NCI-H510A treated with DMSO at 0.1 percent for 48 hours (cell line): Measurements from ENCODE around the gene LY86.

Experiments
- DNase-seq: peaks from one replicate; lab custom pipeline; 2025; lab: John Stamatoyannopoulos, UW

LY86 gene

DNA sequence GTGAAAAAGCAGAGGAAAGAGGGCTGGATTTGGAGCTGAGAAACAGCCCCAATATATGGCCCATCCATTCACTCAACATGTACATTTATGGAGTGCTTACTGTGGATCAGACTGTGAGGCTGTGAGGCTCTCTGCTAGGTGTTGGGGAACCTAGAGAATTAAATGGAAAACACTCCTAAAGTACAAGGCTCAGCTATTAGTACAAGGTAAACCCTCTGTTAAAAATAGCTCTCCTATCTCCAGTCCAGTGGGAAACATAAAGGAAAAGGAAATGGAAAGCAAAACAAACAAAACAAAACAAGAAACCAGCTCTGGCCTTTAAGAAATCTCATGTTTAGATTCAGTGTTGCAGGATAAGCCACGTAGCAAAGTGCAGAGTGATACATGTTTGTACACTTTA, 35.0 kb downstream of the LY86 start:
- no peak for DNase-seq

DNA sequence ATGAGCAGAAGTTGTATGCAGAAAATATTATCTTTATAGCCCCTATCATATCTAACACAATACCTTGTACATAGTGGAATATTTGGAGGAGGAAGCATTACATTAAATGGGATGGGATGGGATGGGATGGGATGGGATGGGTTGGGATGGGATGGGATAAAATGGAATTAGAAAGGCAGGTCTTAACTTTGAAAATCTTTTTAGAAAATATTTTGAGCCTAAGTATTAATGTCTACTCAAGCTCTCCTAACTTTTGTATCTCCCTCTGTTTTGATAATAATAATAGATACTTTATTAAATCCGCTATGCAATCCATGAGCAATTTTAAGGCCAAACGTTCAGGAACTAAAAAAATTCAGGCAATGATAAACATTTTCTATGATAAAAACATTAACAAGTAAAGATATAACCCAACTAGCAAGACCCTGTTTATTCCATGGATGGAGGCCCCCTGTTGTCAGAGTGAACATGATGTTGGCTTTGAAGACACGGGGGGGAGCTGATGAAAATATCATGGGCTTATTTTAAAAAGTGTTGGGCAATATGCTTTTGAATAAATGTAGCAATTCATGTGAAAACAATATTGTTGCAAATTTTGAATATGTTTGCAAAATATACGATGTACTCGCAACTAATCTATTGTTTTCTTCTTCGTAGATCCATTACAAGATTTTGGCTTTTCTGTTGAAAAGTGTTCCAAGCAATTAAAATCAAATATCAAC, 35.9 kb downstream of the LY86 start:
- no peak for DNase-seq

DNA sequence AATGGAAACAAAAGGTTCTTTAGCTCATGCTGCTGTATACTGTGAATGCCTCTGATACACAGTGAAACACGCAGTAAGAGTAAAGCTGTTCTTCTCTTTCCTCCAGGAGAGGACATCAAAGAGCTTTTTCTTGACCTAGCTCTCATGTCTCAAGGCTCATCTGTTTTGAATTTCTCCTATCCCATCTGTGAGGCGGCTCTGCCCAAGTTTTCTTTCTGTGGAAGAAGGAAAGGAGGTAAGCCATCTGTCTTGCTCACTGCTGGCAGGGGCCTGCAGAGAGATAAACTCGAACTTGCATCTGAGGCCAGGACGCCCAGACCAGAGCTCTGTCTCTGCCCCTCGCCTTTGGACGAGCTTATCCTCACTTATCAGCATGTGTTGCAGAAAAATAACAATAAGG, 37.7 kb downstream of the LY86 start:
- DNase-seq, result no peak

DNA sequence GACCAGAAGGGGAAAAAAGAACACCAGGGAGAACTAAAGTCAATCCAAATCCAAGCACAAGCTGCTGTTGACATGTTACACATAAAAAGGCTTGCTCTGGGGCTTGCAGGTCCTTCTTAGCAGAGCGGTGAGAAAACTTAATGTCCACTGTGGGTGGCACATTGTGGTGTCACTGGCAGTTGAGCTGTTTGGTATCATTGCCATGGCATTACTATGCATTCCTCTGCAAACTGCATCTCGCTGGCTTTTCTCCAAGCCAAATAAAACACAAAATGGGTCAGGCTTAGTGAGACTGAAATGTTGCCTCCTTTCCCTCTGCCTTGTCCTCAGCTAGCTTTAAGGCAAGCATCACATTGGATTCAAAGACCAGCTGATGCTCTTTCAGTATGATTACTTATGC, 40.9 kb downstream of the LY86 start:
- no peak for DNase-seq

DNA sequence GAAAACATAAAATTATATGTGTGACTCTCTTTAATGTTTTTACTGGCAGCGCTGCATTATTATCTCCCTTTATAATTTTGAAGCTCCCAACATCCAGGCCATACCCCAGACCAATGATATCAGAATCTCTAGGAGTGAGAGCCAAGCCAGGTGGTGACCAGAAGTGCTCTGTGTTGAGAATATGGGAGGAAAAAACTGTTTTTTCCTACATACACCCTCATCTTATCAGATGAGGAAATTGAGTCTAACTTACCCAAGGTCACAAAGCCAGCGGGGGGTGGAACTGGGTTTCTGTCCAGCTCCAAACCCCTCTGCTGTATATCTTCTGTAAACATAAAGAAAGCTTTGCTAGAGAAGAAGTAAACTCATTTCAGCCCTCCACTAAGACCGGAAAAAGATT, 42.5 kb downstream of the LY86 start:
- no peak for DNase-seq

DNA sequence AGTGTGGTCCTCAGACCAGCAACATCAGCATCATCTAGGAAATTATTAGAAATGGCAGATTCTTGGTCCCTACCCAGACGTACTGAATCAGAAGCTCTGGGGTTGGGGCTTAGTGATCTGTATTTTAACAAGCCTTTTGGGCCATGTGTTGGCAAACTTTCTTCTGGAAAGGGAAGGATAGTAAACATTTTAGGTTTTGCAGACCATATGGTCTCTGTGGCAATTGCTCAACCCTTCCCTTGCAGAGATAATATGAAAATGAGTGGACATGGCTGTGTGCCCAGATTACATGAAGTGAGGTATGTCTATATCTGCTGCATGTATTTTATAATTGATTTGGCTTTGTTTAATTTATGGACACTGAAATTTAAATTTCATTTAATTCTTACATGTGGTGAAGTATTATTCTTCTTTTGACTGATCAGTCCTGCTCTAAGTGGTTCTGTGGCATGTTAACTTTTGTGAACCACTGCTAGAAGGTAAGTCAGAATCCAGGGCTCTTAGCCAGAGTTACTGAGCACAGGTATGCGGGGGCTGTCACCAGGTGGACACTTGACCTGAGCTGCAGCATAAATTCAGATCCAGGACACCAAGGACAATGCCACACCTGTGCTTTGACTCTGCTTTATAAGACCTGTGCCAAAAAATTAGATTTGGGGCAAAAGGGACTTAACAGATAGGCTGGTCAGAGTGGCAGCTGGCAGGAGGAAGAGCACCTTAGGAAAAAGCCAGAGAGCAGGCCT, 43.2 kb downstream of the LY86 start:
- no peak for DNase-seq

DNA sequence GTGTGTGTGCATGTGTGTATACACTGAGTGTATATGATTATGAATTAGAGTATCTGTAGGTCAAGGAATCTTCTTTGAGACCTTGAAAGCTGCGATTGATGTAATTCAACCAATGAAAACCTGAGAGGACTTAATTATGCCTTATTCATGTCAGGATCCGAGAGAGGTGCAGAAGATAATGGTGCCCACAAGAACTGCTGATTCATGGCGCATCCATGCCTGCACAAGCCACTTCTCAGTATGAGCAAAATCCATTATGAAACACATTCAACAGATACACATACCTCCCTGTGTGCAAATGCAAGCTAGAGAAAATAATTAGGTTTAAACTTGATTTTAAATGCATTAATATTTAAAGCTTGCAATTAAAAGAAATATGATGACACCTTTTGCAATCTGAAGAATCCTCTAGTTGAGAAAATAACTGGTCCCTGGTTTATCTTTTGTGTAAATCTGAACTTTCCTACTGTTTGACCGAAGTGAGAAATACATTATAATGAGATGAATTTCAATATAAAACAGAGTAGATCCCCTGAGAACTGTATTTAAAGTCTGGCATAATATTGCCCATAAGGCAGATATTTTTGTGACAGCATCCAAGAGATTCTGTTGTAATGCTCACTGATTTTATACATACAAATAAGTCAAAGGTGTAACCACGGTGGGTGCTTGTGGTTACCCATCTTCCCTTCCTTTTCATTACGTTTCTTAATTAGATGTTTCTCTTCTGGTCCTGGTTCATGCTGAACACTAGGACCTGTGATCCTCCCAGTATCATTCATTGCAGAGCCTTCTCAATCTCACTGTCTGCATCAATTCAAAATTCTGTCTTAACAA, 45.6 kb downstream of the LY86 start:
- DNase-seq, result no peak

DNA sequence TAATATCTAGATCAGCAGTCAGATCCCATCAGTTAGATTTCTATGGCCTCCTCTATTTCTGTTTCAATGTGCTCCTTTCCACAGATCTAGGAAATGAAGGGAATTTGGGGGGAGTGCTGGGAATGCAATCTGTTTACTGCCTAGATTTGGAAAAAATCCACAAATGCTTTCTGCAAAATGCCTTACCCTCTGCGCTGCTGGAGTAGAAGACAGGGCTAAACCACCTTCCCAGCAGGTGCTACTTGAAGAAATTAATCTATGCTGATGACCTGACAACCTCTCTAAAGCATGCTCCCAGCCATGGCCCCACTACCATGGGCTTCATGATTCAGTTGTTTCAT, 46.2 kb downstream of the LY86 start:
- no peak for DNase-seq

DNA sequence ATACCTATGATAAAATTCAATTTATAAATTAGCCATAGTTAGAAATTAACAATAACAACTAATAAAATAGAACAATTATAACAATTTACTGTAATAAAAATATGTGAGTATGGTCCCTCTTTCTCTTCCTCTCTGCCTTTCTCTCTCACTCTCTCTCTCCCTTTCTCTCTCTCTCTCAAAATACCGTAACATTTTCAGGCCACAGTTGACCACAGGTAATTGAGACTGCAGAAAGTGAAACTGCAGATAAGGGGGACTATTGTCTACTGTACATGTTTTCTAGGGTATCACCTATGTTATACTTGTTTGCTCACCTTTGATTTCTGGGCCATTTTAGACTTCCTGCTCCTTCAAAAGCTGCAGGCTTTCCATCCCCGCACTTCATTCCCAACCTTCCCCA, 46.8 kb downstream of the LY86 start:
- DNase-seq, result no peak

DNA sequence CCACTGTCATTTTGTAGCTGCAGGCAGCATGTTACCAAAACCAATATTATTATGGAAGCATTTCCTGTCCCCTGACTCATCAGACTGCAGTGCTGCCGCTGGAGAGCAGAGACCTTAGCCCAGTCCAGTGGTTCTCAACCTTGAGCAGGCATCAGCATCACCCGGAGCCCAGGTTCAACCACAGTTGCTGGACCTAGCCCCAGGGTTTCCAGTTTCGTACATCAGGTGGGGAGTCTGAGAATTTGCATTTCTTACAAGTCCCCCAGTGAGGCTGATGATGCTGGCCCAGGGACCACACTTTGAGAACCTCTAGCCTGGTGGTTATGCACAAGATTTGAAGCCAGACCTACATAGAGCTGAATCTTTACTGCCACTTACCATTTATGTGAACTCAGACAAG, 47.3 kb downstream of the LY86 start:
- no peak for DNase-seq

DNA sequence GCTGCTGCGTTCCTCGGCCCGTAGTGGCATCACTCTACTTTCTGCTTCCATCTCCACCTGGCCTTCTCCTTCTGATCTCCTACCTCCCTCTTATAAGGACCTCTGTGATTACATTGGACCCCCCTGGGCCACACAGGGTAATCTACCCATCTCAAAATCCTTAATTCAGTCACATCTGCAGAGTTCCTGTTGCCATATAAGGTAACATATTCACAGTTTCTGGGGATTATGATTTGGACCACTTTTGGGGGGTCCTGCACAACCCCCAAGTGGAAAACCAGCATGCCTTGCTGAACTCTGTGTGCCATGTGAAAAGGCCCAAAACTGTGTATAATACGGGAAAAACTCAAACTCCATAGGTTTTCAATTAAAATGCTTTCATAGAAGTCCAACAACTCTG, 51.1 kb downstream of the LY86 start:
- DNase-seq, result no peak

DNA sequence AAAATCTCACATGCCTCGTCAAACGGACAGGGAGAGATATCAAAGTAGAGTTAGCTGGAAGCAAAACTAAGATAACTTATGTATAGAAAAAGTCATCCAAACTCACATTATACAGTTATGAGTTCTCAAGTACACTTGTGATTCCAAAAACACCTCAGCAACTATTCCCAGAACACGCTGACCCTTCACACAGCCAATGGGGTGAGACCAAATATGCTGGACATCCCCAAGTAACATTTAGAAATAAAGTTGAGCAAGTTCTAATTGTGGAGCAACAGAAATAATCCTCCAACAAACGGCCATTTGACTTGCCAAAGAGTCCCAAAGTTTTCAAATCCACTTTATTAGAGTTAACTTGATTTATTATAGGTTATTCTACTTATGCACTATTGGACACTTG, 52.4 kb downstream of the LY86 start:
- DNase-seq, result no peak

DNA sequence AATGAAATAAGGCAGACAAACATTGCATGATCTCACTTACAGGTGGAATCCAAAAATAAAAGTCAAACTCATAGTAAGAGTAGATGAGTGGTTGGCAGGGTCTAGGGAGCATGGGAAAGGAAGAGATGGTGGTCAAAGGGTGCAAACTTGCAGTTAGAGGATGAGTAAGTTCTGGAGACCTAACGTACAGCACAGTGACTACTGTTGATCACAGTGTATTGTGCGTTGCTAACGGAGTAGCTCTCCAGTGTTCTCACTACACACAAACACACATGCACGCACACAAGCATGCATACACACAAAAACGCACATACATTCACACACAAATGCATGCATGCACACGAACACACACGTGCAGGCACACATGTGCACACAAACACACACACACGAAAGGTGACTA, 54.9 kb downstream of the LY86 start:
- no peak for DNase-seq

DNA sequence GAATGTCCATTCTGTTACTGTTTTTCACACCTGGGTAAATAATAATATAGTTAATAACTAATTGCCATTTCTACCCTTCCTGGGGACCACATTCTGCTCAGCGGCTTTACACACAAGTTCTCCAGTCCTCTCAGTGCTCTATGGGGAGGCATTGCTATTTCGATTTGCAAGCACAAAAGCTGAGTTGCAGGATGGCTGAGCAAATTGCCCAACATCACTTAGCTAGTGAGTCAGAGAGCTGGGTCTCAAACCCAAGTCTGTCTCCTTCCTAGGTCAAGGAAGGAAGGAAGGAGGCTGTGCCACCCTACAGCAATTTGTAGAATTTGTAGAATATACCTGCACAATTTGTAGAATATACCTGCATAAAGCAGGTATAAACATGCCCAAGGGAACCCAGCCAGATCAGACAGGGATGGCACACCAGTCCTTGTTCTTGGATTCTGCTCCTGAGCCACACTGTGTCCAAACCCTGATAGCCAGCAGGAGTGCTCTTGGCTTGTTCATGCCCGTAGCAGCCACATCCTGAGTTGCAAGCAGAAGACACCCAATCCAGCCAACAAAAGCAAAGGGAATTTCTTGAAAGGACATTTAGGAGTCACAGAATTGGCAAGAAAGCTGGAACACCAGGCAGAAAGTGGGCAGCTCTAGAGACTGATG, 56.9 kb downstream of the LY86 start:
- no peak for DNase-seq

DNA sequence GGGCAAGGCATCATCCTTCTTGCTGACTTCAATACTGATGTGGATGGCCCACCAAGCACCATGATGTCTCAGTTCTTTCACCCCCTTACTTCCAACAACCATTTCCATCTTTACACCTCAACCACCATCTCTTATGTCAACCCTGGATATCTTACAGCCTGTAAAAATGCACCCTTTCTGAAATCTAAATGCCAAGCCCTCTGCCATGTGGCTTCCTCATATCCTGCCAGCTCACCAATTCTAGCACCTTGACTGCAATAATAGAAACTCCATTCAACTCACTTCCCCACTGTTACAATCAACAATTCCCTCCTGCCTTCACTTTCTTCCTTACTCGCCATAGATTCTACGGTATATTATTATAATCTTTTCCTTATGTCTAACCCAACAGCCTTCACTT, 57.9 kb downstream of the LY86 start:
- DNase-seq, result no peak

DNA sequence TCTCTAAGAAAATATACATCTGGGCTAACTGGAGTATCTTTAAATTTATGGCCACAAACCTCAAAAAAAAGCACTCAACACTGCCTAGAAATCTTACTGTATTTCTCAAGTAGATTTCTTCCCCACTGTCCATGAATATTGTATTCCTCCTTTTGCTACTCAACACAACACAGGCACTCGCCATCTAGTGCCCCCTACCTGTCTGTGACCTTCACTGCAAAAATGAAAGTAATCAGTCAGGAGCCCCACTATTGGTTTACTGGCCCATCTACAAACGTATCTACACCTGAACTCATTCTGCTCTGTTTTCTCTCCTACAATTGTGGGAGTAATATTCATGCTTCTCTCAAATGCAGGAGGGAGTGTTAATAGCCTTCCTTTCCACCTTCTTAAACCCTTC, 58.3 kb downstream of the LY86 start:
- DNase-seq, result no peak

DNA sequence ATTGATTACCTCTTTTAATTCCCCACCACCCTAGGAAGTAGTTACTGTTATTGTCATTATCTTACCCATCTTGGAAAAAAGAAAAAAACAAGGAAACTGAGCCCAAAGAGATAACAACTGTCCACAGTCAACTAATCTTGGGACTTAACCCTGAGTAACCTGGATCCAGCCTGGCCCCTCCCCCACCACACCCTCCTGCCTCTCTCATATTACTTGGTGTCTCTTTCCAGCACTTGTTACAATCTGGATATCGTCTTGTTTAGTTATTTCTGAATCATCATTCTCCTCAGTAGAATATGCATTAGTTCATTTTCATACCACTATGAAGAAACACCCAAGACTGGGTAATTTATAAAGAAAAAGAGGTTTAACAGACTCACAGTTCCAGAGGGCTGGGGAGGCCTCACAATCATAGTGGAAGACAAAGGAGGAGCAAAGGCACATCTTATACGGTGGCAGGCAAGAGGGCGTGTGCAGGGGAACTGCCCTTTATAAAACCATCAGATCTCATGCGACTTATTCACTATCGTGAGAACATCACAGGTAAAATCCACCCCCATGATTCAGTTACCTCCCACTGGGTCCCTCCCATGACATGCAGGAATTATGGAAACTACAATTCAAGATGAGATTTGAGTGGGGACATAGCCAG, 60.3 kb downstream of the LY86 start:
- no peak for DNase-seq

DNA sequence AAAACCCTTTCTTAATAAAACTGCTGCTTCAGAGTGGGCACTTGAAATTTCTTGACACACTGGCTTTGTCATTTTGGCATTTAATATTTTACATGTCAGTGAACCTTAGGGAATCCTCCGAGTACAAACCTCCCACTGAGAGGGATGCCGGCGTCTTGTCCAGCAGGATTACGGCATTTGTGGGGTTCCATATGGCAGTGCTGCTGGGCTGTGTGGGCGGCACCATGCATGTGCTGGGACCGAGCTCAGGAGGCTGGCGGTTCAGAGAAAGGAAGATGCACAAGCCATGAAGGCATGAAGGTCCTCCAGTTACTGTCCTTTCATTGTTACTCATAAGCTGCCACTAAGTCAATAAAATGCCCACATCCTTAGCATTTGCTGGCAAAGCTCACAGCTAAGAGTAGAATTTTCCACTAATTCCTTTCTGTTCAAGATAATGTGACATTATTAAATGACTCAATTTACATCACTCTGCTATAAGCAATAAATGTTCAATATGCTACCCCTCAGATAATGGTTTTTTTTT, 61.4 kb downstream of the LY86 start:
- DNase-seq, result no peak

DNA sequence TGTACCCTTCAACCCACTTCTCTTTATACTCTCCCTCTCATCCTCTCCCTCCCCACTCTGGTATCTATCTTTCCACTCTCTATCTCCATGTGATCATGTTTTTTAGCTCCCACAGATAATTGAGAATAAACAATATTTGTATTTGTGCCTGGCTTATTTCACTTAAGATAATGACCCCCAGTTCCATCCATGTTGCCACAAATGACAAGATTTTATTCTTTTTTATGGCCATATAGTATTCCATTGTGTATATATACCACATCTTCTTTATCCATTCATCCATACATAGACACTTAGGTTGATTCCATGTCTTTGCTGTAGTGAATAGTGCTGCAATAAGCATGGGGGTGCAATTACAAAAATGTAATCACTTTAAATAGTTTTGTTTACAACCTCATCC, 62.3 kb downstream of the LY86 start:
- DNase-seq, result no peak

DNA sequence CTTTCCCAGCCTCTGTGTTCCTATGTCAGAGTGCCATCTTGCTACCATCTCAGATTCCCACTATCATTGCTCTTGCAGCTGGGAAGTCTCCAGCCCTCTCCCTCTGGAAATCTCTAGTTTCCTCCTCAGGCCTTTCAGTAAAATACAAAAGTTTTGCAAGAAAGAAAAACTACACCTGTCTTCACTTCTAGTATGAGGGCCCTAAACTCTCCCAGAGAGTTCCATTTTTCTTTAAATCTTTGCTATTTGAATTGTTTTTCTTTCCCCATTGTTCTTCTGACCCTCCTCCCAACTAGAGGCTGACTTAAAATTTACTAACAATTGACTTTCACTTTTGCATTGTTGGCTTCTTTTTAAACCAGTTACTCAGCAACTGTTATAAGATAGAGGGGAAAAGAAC, 62.8 kb downstream of the LY86 start:
- no peak for DNase-seq

DNA sequence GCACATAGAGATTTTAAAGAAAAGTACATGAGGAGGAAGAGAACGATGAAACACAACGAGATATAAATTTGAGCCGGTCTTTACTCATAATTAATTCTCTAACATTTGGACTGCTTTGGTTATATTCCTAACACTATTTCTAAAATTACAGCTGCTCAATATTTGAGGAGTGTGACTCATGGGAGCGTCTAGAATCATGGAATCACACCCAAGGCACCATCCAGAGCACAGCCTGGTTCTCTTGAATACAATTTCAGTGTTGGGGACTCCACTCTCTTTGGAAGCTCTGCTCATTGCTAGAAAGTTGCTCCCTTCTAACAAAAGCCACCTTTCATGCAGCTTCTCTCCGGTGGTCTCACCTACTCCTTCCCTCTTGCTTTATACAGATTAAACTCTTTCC, 64.4 kb downstream of the LY86 start:
- no peak for DNase-seq
